Lower lobe of right lung (tissue), 2 donors: ENCODE data around the gene FIGNL1. TPM values are rescaled to one million over a fixed set of nuclear protein-coding genes. Genes with fewer than 3 reads are reported as not detected.

ENCODE experiments used
- ATAC-seq, 2 donors: fragments of 200-7000 bp; cut with Tn5 transposase; one replicate each; pipeline ENCODE4 v1.9.1; 2020 to 2022; ENCODE audit warnings: mild to moderate bottlenecking in 2 of 2, moderate library complexity in 2 of 2
- DNase-seq: peaks from one replicate; pipeline ENCODE4 v3.0.0-alpha.2; 2020
- H3K27ac ChIP-seq: fragments of 200-600 bp; one replicate; pipeline ENCODE4 v1.8.0; 2022
- H3K27me3 ChIP-seq: fragments of 200-600 bp; one replicate; pipeline ENCODE4 v1.8.0; 2022; ENCODE audit warnings: low read depth
- H3K36me3 ChIP-seq: fragments of 200-600 bp; one replicate; pipeline ENCODE4 v1.8.0; 2022; ENCODE audit warnings: mild to moderate bottlenecking
- H3K4me1 ChIP-seq: fragments of 200-600 bp; one replicate; pipeline ENCODE4 v1.8.0; 2022
- H3K4me3 ChIP-seq: fragments of 200-600 bp; one replicate; pipeline ENCODE4 v1.8.0; 2022; ENCODE audit warnings: mild to moderate bottlenecking
- H3K9me3 ChIP-seq: fragments of 200-600 bp; one replicate; pipeline ENCODE4 v1.8.0; 2022
- intact Hi-C: fragments of 100-400 bp; cut with DNase I; formaldehyde crosslinking; loops from one replicate; pipeline ENCODE4 v1.11.0; 2022
- total RNA-seq: library from RNA; stranded (reverse); fragmentation: NEBNext Ultra II Directional; extraction: Animal tissue kit (Norgen Biotek cat#: 25700); gene quantifications from one replicate; pipeline ENCODE4 v1.2.1, GENCODE V29; 2021
- TF ChIP-seq, protein P1 (sequence below): fragments of 200-600 bp; IDR thresholded peaks from one replicate; pipeline ENCODE4 v1.8.0; 2022; ENCODE audit warnings: antibody characterized with exemption, mild to moderate bottlenecking
- donor health status: DM: no; HTN: yes; CAD: no; lungs with severe emphysema.

Gene FIGNL1
- total RNA-seq, 1 donor from 2014 or later: 5.0 TPM

DNA sequence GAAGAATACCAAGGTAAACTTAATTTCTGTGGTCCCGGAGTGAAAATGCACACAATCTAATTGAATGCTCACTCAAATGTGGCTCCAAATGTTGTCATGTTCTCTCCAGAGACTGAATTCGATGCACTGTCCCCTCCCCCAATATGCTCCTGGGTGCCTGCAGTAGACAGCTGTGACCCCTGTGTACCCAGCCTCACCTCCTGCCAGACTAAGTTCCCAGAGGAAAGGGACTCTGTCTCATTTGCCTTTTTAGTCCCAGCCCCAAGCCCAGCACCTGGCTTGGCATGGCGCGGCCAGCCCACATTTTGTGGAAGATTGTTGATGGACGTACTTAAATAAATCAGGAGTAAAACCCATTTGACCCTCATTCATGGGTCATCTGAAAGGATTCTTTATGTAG is 21.8 kb upstream of the FIGNL1 start:
- Histone ChIP-seq H3K4me1 (peaks cover 8% of the 10 kb centered on the region), H3K27me3 (peaks cover 7% of the 10 kb centered on the region), H3K4me3 (no peak overlapping the region), H3K36me3 (no peaks in the 10 kb centered on the region), H3K9me3 (no peaks in the 10 kb centered on the region), H3K27ac (no peak overlapping the region)
- DNase-seq (no peak), ATAC-seq (no peak)
- intact Hi-C loops: no loop called here
- TF ChIP-seq, protein P1, sequence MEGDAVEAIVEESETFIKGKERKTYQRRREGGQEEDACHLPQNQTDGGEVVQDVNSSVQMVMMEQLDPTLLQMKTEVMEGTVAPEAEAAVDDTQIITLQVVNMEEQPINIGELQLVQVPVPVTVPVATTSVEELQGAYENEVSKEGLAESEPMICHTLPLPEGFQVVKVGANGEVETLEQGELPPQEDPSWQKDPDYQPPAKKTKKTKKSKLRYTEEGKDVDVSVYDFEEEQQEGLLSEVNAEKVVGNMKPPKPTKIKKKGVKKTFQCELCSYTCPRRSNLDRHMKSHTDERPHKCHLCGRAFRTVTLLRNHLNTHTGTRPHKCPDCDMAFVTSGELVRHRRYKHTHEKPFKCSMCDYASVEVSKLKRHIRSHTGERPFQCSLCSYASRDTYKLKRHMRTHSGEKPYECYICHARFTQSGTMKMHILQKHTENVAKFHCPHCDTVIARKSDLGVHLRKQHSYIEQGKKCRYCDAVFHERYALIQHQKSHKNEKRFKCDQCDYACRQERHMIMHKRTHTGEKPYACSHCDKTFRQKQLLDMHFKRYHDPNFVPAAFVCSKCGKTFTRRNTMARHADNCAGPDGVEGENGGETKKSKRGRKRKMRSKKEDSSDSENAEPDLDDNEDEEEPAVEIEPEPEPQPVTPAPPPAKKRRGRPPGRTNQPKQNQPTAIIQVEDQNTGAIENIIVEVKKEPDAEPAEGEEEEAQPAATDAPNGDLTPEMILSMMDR: no peak

DNA sequence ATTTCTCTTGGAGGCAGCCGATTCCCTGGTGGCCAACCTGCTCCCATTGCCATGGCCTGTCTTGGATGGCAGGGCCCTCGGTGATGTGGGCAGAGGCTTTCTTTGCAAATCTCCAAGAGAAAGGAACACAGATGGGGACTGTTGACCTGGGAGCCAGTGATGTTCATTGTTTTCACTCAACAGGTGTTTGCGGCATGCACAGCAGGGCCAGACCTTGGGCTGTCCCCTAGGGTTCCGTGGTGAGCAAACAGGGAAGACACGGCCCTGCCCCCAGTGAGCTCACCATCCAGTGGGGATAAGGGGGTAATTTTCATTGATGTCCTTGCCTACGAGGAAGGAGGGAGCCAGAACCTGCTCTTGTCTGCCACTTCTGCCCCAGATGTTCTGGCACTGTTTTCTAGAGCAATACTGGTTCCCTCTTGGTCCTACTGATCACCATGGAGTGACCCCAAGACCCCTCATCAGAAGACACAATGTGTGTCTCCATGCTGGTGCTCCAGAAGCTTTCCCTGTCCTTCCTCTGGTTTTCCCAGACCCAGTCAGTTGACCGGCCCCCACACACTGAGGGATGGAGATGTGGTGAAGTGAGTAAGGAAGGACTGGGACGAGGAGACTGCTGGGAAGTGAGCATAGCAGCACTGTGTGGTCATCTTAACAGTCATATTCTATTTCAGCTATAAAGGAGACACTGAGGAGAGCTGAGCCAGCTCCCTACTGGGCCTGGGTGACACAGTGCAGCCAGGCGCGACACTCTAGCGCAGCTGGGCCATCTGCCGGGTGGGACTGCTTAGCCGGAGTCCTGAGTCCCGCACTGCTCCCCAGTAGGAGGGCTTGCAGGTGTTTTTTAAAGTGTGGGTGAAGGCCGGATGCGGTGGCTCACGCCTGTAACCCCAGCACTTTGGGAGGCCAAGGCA is 20.4 kb upstream of the FIGNL1 start:
- ATAC-seq (no peak), DNase-seq (no peak)
- Histone ChIP-seq H3K36me3 (no peaks in the 10 kb centered on the region), H3K4me3 (no peak overlapping the region), H3K9me3 (no peaks in the 10 kb centered on the region), H3K27me3 (peaks cover 7% of the 10 kb centered on the region), H3K4me1 (peaks cover 8% of the 10 kb centered on the region), H3K27ac (no peak overlapping the region)
- TF ChIP-seq, protein P1: no peak
- intact Hi-C loops: no loop called here

DNA sequence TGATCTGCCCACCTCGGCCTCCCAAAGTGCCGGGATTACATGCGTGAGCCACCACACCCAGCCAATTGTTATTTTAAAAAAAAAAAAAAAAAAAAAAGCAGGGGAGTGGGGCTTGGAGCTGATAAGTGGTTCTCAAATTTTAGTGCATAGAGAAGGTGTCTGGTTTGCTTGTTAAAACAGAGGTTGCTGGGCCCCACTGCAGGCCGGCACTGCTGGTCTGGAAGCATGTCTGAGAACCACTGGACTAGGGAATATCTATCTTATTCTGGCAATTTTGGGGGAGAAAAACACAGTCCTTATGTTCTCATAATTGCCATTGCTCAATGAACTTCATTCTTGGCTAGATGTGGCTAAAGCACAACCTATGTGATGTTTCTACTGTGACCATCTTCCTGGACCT is 19.0 kb upstream of the FIGNL1 start:
- Histone ChIP-seq H3K4me3 (no peak overlapping the region), H3K36me3 (no peaks in the 10 kb centered on the region), H3K27me3 (peaks cover 7% of the 10 kb centered on the region), H3K9me3 (no peaks in the 10 kb centered on the region), H3K27ac (no peak overlapping the region), H3K4me1 (peaks cover 8% of the 10 kb centered on the region)
- DNase-seq: no peak
- intact Hi-C loops: no loop called here
- ATAC-seq: no peak
- TF ChIP-seq, protein P1: no peak

DNA sequence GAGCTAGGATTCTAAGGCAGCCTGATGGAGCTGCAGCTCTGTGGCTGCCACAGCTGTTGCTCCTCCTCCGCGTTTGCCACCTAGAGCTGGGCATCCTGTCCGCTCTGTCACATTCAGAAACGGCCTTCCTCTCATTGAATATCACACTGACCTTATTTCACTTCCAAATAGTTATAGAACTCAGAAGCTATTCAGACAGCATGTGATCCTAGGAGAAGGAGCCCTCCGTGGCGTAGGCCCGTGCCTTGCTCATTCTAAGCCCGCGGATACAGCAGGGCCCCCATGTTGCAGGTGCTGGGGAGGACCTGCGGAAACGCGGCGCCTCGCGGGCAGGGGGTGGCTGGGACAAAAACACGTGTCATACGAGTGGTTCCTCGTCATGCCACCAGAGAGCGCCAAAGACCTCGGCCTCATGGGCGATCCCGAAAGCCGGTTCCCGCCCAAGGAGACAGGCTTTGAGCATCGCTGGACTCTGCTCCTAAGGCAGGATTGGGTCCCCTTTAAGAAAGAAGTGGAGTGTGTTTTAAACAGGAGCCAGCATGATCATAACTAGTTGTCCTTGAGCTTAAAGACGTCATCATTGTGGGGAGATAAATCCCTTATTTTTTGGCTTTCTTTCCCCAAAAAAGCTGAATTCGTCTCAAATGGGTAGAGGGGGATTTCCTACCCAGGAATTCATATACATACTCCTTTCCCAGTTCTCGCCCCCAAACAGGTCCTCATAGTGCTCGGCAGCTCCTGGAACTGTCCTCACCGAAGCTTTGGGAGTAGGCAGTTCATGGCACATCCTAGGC is 17.9 kb upstream of the FIGNL1 start:
- Histone ChIP-seq H3K36me3 (no peaks in the 10 kb centered on the region), H3K4me1 (peaks cover 8% of the 10 kb centered on the region), H3K27ac (no peak overlapping the region), H3K4me3 (peak overlapping the region; percentile 12), H3K27me3 (peaks cover 7% of the 10 kb centered on the region), H3K9me3 (no peaks in the 10 kb centered on the region)
- TF ChIP-seq, protein P1: peak; percentile 92
- ATAC-seq (peak; percentile 90 to 94), DNase-seq (peak; percentile 85)
- intact Hi-C loops: no loop called here

DNA sequence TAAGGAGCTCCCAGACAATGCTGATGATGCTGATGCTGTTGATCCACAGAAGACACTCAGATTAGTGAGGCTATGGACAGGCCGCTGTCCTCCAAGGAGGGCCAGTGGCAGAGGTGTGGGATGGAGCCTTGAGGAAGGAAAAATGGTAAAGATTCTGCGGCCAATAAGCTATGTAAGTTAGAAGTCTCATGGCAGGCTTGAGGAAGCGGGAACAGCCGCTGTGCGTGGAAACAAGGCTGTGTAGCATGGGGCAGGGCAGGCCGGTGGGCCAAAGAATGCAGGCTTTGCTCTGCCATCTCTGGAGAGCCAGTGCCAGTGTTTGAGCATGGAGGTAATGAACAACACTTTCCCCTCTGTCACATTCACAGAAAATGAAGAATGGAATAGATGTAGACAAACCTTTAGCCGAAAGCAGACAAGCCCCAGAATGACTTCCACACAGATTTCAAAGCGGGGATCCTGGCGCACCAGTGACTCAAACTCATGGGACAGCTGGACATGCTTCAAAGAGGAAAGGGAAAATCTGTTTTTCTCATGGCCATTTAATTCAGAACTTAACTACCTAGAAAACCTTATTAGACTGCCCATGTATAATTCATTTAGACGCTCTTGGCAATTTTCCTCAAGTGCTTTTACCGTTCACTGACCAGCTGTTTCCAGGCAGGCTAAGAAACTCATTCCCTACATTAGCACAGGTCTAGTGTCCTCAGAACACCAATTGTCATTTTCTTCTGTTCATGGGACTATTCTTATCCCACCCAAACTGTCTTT is 16.9 kb upstream of the FIGNL1 start:
- no peaks in the 10 kb centered on the region for H3K36me3 ChIP-seq
- H3K4me1 ChIP-seq: peaks cover 8% of the 10 kb centered on the region
- peaks cover 7% of the 10 kb centered on the region for H3K27me3 ChIP-seq
- no peak overlapping the region for H3K27ac ChIP-seq
- H3K4me3 ChIP-seq: no peak overlapping the region
- no peak for DNase-seq
- no peaks in the 10 kb centered on the region for H3K9me3 ChIP-seq
- no peak for ATAC-seq
- intact Hi-C loops: no loop called here
- TF ChIP-seq, protein P1: no peak
